A172 (cell line): Measurements from ENCODE around the gene CTNNBL1. TPM values are rescaled to one million over a fixed set of nuclear protein-coding genes. Genes with fewer than 3 reads are reported as not detected.
"Not testable (repeated sequence)": the region's sequence is repeated elsewhere in the genome, so short reads cannot be mapped to it uniquely, and the experiment has no call there.

Experiments
- DNase-seq: peaks from one replicate; pipeline ENCODE4 v3.0.0-alpha.2; 2015; ENCODE audit warnings: low spot score
- total RNA-seq: library from RNA; depleted of rRNA; stranded (reverse); fragments of >200 nt; shearing (Covaris generic); gene quantifications from 2 replicates; pipeline ENCODE4 v1.2.3, GENCODE V29; 2014

The CTNNBL1 gene
- total RNA-seq, 1 experiment from 2014 or later, result 48.0 TPM

DNA sequence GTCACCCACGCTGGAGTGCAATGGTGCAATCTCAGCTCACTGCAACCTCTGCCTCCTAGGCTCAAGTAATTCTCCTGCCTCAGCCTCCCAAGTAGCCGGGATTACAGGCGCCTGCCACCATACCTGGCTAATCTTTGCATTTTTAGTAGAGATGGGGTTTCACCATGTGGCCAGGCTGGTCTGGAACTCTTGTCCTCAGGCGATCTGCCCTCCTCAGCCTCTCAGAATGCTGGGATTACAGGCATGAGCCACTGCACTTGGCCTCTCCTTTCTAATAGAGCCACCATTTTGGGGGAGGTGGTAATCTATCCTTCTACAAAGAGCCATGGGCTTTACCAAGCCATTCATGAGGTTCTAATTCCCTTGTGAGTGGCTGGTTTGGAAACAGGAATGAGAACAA, 14.1 kb upstream of the CTNNBL1 start:
- DNase-seq, result not testable (repeated sequence)

DNA sequence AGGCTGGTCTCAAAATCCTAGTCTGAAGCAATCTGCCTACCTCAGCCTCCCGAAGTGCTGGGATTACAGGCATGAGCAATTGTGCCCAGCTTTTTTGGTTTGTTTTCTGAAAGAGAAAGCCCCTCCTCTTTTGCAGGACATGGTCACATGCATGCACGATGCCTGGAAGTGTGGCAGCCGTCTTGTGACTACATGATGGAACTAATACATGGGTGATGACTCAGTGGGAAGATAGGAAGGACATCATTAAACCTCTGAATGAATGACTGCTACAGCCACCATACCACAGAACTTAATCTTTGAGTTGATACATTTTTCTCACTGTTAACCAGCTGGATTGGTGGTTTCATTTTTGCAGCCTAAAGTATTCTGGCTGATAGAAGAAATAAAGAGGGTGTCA, 13.4 kb upstream of the CTNNBL1 start:
- peak; percentile 11 for DNase-seq

DNA sequence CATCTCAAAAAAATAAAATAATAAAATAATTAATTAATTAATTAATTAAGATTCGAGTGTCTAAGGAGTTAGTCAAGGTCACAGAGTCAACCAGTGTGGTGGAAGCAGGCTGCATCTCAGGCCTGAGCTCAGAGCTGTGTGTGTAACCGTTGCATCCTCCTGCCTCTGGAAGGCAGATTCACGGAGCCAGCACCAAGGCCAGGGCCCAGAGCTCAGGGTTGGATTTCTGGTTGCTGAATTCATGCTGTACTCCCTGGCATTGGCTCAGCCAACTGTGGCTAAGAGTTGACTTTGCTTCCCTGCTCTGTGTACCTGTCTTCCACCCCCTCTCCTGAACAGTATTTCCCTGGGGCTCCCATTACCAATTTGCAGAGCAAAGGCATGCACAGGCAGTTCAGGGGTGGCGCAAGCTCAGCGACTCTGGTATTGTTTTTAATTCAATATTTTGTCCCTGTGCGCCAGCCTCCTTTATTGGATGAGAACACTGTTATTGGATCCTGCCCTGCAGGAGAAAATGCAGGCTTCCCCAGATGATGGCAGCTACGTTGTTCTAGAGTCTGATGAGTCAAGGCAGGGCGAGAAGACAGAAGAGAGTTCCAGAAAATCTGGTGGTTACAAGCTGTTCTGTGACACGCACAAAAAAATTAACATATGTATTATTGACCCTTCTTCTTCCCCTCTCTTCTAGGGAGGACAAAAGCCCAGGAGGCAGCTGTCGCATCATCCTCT, 12.3 kb upstream of the CTNNBL1 start:
- no peak for DNase-seq

DNA sequence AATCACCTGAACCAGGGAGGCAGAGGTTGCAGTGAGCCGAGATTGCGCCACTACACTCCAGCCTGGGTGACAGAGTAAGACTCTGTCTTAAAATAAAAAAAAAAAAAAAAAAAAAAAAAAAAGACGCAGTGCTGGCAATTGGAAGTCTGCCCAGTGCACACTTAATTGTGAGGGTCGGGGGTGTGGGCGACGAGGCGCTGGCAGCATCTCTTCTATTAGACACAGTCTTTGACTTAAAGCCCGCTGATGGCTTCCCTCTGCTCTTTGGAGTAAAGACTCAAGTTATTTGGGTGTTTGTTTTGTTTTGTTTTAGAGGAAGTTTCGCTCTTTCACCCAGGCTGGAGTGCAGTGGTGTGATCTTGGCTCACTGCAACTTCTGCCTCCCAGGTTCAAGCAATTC, 10.7 kb upstream of the CTNNBL1 start:
- not testable (repeated sequence) for DNase-seq

DNA sequence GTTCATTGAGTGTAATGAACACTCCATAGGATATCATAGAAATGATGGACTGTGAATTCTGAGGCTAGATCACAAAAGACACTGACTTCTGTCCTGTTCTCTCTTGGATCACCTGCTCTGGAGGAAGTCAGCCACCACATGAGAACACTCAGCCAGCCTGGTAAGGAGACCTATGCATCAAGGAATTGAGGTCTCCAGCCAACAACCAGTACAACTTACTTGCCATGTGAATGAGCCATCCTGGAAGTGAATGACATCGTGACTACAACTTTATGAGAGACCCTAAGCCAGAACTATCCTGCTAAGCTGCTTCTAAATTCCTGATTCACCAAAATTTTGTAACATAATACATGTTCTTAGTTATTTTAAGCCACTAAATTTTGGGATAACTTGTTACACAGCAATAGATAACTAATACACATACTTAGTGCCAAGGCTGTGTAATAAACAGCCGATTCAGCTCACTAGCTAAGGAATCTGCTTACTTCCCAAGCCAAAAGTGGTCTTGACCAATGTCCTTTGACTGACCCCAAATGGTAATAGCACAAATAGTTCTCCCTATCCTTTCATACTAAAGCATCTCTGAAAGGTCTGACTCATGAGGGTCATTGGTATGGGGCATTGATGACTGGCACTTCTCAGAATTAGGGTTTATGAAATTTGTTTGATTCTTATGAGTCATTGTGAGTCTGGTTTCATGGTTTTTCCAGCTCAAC, 6.9 kb upstream of the CTNNBL1 start:
- DNase-seq, result no peak

DNA sequence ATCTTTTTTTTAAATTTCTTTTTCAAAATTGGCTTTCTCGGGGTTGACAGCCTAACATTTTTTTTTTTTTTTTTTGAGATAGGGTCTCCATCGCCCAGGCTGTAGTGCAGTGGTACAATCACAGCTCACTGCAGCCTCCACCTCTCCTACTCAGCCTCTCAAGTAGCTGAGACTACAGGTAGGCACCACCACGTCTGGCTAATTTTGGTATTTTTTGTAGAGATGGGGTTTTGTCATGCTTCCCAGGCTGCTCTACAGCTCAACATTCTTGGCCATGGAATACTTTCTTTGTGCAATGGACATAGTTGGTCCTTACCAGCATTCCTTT, 6.4 kb upstream of the CTNNBL1 start:
- DNase-seq, result no peak

DNA sequence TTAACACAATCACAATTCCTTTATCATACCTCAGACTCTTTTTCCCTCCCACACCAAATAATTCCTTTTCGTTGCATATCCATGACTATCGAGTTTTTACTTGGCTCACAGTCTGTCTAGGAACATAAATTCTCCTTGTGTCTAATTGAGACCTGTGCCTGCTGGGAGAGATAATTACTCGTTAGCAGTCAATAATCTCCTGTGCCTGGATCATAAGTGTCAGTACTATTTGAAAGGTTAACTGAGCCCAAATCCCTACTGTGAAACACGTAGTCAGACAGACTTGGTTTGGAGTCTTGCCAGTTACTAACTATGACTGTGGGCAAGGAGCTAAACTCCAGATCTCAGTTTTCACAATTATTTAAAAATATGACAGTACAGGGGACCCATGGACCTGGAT, 5.7 kb upstream of the CTNNBL1 start:
- DNase-seq, result no peak

DNA sequence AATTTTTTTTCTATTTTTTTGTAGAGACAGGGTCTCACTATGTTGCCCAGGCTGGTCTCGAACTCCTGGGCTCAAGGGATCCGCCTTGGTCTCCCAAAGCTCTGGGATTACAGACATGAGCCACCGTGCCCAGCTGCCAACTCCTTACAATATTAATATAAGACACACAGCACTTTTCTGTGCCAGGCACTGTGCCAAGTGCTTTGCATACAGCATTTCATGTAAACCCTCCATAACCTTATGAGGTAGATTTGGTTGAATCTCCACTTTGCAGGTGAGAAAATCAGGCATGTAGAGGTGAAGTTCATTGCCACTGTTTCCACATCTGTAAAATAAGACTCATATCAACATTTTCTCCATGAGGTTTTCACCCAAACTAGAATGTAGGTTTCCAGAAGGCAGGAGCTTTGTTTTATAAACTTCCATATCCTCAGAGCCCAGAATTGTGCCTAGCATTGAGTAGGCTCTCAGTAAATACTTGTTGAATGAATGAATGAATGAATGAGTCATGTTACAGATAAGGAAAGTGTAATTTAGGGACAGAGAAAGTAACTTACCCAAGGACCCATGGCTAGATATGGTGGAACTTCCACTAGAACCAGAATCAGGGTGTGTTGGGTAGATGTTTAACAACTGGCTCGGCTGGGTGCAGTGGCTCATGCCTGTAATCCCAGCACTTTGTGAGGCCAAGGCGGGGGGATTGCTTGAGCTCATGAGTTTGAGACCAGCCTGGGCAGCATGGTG, 3.0 kb upstream of the CTNNBL1 start:
- no peak for DNase-seq

DNA sequence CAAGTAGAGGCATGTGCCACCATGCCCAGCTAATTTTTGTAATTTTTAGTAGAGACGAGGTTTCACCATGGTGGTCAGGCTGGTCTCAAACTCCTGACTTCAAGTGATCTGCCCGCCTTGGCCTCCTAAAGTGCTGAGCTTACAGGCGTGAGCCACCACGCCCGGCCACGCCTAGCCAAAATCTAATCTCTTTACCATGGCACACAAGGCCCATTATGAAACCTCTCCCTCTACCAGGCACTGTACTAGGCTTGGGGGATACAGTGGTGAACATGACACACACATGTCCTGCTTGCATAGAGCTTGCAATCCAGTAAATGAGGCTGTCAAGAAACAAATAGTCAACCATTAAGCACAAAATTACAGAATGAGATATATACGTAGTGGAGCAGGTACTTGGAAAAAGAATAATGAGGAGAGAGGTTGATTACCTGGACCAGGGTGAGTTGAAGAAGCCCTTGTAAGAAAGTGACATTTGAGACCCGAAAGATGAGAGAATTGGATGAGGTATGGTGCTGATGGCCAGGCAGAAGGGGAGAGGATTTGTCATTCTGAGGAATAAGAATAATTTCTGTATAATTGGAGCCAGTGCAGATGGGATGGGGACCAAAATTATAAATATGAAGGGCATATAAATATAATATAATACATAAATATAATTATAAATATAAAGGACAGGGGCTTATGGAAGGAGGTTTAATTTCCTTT, 1.2 kb upstream of the CTNNBL1 start:
- DNase-seq, result no peak

DNA sequence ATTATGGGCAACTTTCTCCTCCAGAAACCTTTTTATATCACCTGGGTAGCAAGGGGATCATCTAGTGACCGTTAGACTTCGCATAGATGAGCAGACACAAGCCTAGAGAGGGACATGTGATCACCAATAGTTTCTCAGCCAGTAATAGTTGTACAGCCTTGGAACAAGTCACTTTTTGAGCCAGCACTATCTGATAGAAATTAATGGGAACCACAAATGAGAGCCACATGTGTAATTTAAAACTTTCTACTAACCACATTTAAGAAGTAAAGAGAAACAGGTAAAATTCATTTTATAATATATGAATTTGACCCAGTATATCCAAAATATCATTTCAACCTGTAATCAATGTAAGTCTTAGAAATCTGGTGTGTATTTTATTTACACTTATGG, 592 bp upstream of the CTNNBL1 start:
- DNase-seq, result no peak

DNA sequence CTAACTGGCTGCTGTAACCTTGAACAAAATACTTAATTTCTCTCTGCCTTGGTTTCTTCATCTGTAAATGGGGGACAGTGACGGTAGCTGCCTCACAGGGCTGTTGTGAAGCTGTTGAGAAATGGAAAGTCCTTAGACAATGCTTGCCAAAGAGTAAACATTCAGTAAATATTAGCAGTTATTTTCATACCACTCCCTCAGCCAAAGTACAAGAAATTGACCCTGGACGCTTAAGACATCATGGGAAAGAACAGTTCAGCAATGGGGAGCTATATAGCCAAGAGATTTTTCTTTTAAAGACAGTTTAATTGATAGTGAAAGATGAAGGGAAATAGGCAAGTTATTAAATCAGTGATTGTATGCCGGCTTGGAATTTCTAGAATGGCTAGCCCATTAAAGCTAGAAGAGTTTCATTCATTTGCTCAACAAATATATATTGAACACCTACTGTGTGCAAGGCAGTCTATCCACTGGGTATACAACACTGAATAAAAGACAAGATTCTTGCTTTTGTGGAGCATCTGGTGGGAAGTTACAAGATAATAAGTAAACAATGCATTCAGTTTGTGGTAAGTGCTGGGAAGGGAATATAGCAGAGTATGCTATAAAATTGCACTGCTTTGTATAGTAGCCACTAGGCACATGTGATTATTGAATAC, 2.0 kb downstream of the CTNNBL1 start:
- DNase-seq, result no peak

DNA sequence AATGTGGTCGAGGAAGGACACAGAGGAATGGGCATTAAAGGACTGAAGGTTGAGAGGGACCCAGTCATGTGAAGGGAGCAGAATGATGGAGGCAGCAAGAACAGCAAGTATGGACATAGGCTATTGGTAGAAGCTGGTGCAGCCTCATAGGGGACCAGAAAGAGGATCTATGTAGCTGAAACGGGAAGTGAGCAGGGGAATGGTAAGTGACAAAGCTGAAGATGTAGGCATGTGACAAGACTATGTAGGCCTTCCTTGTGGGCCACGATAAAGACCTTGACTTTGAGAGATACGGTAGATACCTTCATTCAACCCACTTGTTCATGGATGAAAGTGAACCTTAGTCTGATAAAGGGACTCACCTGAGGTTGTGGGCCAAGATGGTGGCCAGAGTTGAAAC, 3.5 kb downstream of the CTNNBL1 start:
- DNase-seq, result no peak

DNA sequence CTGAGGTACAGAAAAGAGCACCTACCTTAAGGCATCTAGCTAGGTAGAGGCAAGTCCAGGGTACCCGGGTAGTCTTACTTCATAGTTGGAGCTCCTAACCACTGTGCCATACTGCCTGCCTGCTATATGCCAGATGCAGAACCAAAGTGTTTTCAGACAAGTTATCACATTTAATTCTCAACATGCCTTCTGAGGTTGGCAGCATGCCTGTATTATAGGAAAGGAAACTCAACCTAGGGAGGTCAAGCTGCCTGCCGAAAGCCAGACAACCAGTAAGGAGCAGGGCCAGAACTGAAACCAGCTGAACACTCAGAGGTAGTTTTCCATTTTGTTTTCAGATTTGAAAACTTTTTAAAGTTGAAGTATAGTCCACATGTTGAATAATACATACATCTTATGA, 5.4 kb downstream of the CTNNBL1 start:
- no peak for DNase-seq

DNA sequence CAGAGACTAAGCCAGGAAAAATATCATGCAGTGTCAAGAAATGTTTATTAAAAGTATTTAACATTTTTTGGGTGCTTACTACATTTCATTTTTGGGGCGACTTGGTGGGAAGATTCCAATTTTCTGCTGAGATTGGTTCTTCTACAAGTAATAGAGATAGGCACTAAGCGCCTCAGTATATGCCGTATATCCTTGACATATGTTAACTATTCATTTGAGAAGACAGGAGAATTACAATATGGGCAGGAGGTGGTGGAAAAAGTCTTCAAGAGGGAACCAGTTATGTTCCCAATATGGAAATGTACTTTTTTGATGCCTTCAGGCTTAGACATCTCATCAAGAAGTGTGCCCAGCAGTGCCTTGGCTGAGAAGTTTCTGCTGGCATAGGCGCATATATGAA, 6.5 kb downstream of the CTNNBL1 start:
- DNase-seq, result no peak

DNA sequence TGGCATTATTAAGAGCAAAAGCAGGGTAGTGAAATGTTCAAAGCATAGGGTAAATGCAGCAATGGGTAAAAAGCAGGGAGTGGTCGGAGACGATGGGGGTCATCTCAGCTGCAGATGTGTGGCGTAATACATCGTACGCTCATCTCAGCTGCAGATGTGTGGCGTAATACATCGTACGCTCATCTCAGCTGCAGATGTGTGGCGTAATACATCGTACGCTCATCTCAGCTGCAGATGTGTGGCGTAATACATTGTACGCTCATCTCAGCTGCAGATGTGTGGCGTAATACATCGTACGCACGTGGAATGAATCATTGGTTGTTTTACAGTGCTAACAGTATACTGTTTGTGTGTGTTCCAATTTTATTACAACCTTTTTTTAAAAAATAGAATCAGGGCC, 7.8 kb downstream of the CTNNBL1 start:
- not testable (repeated sequence) for DNase-seq

DNA sequence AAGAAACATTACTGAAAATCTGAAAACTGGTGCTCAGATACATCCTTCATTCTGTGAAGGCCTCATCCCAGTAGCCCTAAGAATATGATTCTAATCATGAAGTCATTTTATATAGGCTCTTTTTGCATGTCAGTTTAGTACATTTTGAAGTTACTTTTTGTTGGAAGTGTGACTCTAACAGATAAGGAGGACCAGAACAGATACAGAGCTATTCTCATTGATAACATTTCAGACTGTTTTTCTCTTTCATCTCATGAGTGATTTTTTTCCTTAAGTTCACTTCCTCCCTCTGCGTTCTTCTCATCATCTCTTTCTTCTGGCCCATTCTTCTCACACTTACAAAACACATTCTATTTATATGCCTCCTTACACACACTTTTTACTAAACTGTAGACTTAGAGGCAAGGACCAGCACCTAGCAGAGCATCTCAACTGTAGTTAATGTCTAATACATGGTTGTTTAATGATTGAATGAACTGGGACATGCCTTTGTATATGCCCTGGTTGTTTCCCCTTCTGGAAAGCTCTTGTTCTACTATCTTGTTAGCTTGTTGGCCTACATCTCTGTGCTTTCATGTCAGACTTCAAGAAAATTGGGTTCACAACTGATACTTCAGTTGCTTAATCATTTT, 8.7 kb downstream of the CTNNBL1 start:
- DNase-seq, result no peak

DNA sequence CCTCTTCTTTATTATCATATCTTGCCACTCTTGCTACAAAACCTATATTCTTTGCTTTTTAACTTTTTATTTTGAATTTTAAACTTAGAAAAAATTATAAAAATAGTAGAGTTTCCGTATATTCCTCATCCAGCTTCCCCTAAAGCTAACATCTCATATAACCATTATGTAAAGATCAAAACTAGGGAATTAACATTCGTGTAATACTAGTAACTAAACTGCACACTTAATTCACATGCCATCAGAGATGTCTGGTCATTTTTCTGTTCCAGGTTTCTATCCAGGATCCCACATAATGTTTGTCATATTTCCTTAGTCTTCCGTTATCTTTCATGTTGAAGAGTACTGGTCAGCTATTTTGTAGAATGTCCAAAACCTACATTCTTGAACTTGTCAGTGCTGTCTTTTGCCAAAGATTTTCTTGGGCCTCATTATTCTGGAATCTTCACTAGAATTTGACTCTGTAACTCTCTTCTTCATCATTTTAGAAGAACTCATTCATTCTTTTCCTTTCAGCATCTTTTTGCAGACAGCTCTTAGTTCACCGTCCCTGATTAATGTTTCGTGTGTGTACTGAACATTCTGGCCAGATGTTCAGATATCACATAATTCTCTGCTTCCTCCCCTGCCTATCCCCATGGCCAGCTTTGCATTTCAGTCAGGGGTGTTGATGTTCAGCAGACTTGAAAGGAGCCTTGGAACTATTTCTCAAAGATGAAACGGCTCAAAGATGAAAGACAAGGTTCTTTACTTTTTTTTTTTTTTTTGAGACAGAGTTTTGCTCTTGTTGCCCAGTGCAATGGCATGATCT, 9.4 kb downstream of the CTNNBL1 start:
- DNase-seq, result no peak

DNA sequence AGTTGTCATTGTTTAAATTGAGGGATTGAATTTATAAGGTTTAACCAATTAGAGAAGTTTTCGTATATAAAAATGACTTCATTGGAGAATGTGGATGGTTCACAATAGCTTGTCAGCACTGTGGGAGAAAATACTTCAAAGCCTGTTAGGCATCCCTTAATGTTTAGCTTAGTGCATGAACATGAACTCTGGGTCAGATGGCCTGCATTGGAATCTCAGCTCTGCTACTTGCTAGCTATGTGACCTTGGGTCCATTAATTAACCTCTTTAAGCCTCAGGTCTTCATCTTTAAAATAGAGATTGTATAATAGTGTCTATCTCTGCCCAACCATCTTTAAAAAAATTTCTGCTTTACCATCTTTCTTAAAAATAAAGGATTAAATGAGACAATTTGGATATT, 11.1 kb downstream of the CTNNBL1 start:
- DNase-seq, result no peak

DNA sequence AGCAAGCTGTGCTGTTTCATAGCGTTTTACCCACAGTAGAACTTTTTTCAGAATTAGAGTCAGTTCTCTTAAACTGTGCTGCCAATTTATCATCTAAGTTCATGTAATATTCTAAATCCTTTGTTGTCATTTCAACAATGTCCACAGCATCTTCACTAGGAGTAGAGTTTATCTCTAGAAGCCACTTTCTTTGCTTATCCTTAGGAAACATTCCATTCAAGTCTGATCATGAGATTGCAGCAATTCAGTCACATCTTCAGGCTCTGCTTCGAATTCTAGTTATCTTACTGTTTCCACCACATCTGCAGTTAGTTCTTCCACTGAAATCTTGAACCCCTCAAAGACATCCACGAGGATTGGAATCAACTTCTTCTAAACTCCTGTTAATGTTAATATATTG, 12.5 kb downstream of the CTNNBL1 start:
- DNase-seq, result no peak

DNA sequence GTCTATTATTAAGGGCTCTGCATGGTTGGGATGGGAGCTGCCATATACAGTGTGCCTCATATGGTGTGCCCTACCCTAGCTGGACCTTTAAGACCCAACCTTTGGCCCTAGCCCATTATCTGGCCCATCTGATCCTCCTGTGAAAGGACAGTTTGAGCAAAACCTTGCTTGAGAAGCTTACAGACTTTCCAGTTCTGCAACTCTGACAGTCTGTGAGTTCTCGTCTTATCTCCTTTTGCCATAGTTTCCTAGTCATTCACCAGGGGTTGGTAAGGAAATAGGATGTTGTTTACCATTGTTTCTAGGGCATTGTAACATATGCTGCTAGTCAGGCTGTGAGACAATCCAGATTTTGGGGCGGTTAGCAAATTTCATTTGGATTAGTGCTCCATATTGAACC, 17.2 kb downstream of the CTNNBL1 start:
- no peak for DNase-seq
